HEK293 (cell line): Measurements from ENCODE around the gene PRR19.

Experiments used
- WT1 ChIP-seq: fragments of 450-650 bp; formaldehyde crosslinking; IDR thresholded peaks from 2 replicates; pipeline ENCODE4 v1.5.1; 2016; ENCODE audit warnings: missing biosample characterization, missing genetic modification characterization
- YY1 ChIP-seq: fragments of 450-650 bp; formaldehyde crosslinking; IDR thresholded peaks from 2 replicates; pipeline ENCODE4 v1.5.1; 2018; ENCODE audit warnings: missing biosample characterization, missing genetic modification characterization
- YY2 ChIP-seq: fragments of 450-650 bp; formaldehyde crosslinking; IDR thresholded peaks from 2 replicates; pipeline ENCODE4 v1.5.1; 2016; ENCODE audit warnings: missing biosample characterization, missing genetic modification characterization
- ZNF391 ChIP-seq: fragments of 450-650 bp; formaldehyde crosslinking; IDR thresholded peaks from 2 replicates; pipeline ENCODE4 v1.5.1; 2016; ENCODE audit warnings: low read depth, missing biosample characterization, missing genetic modification characterization, borderline replicate concordance
- ZNF48 ChIP-seq: fragments of 450-650 bp; formaldehyde crosslinking; IDR thresholded peaks from 2 replicates; pipeline ENCODE4 v1.5.1; 2016; ENCODE audit warnings: missing biosample characterization, missing genetic modification characterization
- ZNF626 ChIP-seq: fragments of 450-650 bp; sonication (Bioruptor Pico); formaldehyde crosslinking; IDR thresholded peaks from 2 replicates; pipeline ENCODE4 v1.5.1; 2018; ENCODE audit warnings: missing biosample characterization, missing genetic modification characterization, inconsistent platforms
- TF ChIP-seq, protein P1 (sequence below): fragments of 450-650 bp; formaldehyde crosslinking; IDR thresholded peaks from 2 replicates; pipeline ENCODE4 v1.5.1; 2016; ENCODE audit warnings: missing biosample characterization, missing genetic modification characterization

DNA sequence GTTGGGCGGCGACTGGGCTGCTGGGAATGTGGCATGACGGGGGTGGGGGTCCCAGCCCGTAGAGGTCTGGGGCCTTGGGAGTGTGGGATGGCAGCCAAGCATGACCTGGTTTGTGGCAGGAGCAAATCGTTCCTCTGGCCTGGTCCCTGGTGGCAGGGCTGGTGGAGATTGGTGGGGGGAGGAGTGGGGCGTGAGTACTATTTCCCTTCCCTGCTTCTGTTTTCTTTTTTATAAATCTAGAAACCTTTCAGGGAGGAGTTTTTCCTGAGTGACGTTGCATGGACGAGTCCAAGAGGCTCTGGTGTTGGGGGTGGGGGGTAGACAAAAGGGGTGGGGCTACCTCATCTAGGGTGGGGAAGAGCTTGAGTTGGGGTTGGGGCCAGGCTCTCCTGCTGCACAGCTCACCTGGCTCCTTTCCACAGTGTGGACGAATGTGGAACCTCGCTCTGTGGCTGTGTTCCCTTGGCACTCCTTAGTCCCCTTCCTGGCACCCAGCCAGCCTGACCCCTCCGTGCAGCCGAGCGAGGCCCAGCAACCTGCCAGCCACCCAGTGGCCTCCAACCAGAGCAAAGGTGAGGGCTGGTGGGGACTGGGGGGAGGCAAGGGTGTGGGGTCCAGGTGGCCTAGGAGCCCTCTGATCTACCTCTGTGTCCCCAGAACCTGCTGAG lies 15.4 kb upstream of the PRR19 start:
- TF ChIP-seq YY2: no peak
- TF ChIP-seq, protein P1, sequence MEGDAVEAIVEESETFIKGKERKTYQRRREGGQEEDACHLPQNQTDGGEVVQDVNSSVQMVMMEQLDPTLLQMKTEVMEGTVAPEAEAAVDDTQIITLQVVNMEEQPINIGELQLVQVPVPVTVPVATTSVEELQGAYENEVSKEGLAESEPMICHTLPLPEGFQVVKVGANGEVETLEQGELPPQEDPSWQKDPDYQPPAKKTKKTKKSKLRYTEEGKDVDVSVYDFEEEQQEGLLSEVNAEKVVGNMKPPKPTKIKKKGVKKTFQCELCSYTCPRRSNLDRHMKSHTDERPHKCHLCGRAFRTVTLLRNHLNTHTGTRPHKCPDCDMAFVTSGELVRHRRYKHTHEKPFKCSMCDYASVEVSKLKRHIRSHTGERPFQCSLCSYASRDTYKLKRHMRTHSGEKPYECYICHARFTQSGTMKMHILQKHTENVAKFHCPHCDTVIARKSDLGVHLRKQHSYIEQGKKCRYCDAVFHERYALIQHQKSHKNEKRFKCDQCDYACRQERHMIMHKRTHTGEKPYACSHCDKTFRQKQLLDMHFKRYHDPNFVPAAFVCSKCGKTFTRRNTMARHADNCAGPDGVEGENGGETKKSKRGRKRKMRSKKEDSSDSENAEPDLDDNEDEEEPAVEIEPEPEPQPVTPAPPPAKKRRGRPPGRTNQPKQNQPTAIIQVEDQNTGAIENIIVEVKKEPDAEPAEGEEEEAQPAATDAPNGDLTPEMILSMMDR (tag by site-specific recombination): no peak
- no peak for TF ChIP-seq ZNF626
- TF ChIP-seq WT1 (tag by site-specific recombination): no peak
- no peak for TF ChIP-seq ZNF48
- no peak for TF ChIP-seq YY1 (tag by site-specific recombination)
- no peak for TF ChIP-seq ZNF391 (tag by site-specific recombination)
